ENCODE data around the gene EXOC3L4.

GRCh38 chr14:103099733-103100280 is 5.3 kb downstream of the EXOC3L4 start:
- TF ChIP-seq CTCF (IDR thresholded peaks at IDR 0.05; ENCODE audit: low read depth, low read length, poor library complexity, severe bottlenecking), result no peak
- no peak for TF ChIP-seq EZH2phosphoT487 (IDR thresholded peaks at IDR 0.05; ENCODE audit: borderline replicate concordance, low read length)
